Activated effector memory CD4-positive, alpha-beta T cell treated with Interleukin-2 at 50 U/mL for 16 hours (primary cell): Measurements from ENCODE around the gene EPO.
"Not testable (repeated sequence)": the region's sequence is repeated elsewhere in the genome, so short reads cannot be mapped to it uniquely, and the experiment has no call there.

Experiments used
- DNase-seq: peaks from one replicate; pipeline ENCODE4 v3.0.0-alpha.2; 2020

The EPO gene

DNA sequence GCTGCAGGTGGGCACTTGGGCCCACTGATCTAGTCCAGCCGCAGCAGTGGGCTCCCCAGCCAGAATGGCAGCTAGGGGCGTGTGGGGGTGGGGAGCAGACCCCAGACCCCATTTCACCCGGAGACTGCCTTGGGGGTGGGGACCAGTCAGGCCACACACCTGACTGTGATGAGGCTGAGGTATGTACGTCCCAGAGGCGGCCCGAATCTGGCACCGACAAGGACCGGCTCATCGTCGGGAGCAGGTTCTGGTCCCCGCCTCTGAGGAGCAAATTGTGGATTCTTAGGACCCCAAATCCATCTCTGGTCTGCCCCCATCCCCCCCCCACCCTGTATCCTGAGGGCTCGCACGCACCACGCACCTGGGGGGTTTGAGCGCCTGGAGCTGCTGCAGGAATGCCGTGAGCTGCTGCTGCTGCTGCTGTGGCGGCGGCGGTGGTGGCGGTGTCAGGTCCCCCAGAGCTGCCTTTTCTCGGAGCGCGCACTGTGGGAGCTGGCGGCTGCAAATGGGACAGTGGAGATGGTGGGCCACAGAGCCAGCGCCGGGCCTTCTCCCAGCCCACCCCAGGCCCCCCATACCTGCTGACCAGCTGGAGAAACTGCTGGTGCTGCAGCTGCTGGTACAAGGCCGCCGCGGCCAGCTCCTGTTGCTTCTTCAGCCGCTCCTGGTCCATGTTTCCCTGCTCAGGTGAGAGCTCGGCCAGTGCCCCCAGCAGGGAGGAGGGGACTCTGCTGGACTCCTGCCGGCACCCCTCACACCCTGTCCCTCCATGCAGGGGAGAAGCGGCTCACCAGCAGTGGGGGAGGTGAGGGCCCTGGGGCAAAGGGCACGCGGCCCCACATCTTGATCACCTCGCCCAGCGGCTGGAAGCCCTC lies 36.4 kb upstream of the EPO start:
- DNase-seq: no peak

GRCh38 chr7:100684534-100685042 lies 35.7 kb upstream of the EPO start:
- DNase-seq: no peak

GRCh38 chr7:100685049-100685605 lies 35.1 kb upstream of the EPO start:
- no peak for DNase-seq

GRCh38 chr7:100685631-100686145 lies 34.6 kb upstream of the EPO start:
- DNase-seq: no peak

DNA sequence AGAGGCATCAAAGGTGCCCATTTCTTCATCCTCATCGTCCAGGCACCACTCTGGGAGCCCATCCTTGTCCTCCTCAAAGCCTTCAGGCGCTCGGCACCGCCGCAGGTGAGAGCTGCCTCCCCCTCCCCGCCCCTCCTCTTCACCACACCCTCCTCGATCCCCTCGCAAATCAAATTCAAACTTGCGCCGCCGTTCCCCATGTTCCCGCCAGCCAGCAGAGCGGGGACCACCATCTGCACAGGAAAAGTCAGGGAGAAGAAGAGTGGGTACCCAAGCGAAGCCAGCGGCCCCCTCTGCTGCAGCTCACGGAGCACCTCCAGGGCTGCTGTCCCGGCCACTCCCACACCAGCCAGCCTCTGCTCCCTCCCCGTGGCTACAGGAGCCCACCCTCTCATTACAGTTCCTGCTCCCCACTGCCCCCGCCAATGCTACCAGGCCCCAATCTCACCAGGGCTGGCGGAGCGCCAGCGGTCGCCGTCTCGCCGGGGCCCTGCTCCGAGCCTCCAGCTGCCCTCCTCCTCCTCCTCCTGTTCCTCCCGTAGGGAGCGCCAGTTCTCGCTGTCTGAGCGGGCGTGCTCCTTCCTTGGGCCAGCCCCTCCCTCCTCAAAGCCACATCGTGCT lies 34.0 kb upstream of the EPO start:
- DNase-seq: no peak

- no peak for DNase-seq
These were observed 33.5 kb upstream of the EPO start for GRCh38 chr7:100686822-100687211.

DNA sequence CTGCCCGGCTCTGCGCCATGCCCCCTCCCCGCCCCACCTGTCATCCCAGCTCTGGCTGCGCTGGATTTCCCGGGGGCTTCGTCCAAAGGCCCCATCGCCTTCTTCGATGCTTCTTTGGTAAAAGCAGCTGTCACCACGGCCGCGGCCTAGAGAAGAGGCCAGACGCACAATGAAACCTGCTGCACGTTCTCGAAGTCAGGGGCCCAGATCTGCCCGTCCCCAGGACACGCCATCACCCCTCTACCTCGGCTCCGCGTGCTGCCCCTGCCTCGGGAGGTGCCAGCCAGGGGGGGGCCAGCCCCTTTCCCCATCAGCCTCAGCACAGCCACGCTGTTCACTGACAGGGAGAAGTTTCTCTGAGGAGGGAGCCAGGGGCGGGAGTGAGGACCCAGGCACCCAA lies 33.0 kb upstream of the EPO start:
- DNase-seq: no peak

- no peak for DNase-seq
These were observed 32.4 kb upstream of the EPO start for GRCh38 chr7:100687751-100688300.

DNA sequence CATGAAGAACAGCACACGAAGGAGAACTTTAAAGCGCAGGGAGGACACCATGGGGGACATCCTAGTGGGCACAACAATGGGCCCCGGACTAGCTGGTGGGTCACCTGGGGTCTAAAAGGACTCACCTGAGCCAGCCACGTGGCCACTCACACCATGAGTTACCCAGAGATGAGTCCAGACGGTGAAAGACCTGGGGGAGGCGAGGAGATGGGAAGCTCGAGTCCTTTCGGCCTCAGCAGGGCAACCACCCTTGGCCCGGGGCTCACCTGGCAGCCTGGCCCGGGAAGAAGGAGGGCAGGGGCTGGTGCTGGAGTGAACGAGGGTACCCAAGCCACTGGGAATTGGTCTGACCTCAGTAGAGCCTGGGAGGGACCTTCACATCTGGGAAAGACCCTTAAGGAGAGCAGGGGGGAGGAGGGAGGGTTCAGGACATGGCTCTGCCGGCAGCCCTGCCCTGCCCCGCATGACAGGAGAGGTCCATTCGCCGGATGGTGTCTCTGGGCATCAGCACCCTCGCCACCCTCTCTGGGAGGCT lies 31.9 kb upstream of the EPO start:
- no peak for DNase-seq

DNA sequence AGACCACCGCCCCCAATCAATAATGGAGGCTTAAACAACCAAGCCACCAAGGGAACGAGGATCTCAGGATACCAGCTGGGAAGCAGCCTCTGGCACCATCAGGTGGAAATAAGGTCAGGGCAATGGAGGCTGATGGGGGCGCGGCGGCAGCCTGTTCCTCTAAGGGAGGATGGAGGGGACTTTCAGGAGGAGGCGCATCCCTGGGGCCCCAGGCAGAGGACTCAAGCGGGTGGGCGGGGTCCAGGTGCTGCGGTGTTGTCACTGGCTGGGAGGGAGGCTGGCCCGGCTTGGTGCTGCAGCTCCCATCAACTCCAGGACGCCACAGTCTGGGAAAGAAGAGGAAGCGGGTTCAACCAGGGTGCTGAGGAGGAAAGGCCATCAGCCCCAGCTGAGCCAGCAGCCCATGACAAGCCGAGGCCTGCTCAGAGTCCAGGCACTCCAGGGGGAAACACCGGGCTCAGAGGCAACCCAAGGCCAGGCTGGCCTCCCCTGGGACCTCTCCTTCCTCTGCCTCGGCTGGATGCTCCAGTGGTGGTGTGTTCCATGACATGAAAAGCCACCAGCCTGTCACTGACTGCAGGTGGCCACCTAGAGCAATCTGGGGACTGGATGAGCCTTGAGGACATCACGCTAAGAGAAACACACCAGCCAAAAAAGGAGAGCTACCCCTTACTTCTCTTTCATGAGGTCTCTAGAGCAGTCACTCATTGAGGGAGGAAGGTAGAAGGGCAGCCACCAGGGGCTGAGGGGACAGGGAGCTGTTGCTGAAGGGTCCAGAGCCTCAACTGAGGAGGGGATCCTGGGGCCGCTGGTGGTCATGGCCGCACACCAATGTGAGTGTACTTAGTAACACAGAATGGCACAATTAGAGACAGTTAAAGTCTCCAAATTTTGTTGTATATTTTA lies 30.8 kb upstream of the EPO start:
- no peak for DNase-seq

DNA sequence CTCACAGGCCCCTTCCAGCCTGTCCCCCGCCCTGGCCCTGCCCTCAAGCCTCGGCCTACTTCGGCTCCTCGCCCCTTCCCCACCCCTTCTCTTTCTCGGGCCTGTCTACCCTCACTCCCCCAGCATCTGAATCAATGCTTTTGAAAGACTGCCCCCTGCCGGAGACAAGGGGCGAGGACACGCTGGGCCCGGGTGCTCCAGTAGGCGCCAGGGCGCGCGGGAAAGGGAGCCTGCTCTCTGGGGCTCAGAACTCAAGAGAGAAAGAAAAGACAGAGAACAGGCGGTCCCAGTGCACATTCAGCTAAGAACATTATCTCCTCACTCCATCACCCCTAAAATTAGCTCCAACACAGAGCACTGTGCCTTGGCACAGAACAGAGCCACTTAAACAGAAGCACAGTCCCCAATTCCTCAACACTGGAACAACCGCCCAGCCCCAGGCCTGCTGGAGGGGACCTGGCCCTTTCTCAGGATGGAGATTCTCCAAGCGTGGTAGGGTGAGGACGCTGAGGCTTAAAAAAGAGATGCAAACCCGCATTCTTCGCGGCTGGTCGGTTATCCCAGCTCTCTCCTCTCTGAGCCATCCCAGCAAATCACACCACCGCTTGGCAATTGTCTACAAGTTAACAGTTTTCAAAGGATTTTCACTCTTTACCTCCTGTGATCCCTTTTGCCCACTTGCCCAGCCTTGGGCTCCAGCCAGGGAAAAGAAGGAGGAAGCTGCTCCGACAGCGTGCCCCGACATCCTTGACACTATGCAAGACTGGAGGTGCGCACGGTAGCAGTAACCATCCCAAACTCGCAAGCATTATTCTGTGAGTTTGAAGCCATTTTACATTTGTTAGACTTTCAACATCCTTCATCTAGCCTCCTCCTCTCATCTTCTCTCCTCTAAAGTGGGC lies 28.3 kb upstream of the EPO start:
- DNase-seq: peak; percentile 68

DNA sequence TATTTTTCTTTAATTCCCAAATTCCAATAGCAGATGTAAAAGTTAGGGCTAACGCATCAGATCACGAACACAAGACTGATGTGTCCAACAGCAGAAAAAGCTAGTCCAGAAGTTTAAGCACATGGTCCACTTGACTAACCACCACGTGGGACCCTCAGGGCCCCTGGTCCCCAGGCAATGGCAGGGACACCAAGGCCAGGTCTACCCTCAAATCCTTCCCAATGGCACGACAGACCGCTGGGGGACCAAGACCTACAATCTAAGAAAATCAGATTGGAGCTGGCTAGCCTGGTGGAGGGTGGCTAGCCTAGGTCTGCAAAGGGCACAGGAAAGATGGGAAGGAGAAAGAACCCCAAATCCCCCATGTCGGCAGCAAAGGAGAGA lies 27.7 kb upstream of the EPO start:
- DNase-seq: no peak

- DNase-seq: no peak
These were observed 26.8 kb upstream of the EPO start for GRCh38 chr7:100693312-100694097.

GRCh38 chr7:100694098-100694745 lies 26.0 kb upstream of the EPO start, which contains the start of gene GIGYF1:
TSS of gene GIGYF1 (minus strand) at chr7:100694250. CDS start at chr7:100688238, 6,012 bp downstream.
- DNase-seq: peak; percentile 62

DNA sequence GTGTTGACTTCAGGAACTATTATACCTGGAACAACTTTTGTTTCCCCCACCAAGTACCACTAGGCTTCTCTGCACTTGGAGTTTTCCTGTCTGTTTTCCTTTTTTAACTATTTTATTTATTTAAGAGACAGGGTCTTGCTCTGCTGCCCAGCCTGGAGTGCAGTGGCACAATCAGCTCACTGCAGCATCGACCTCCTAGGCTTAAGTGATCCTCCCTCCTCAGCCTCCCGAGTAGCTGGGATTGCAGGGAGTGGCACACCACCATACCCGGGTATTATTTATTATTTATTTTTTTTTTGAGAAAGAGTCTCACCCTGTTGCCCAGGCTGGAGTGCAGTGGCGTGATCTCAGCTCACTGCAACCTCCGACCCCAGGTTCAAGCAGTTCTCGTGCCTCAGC lies 24.1 kb upstream of the EPO start:
- no peak for DNase-seq

DNA sequence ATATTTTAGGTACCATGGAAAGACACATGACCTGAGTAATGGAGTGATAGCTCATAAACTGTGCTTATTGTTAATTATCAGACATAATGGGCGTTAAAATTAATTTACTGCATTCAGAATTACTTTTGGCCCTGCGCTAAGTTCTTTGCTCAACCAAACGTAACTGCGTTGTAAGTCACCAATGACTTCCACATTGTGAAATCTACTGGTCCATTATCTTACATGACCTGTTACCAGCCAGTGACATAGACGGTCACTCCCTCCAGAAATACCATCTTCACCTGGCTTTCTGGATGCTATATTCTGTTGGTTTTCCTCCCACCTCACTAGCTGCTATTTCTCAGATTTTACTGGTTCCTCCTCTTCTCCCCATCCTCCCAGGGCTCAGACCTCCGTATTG lies 21.2 kb upstream of the EPO start:
- no peak for DNase-seq

DNA sequence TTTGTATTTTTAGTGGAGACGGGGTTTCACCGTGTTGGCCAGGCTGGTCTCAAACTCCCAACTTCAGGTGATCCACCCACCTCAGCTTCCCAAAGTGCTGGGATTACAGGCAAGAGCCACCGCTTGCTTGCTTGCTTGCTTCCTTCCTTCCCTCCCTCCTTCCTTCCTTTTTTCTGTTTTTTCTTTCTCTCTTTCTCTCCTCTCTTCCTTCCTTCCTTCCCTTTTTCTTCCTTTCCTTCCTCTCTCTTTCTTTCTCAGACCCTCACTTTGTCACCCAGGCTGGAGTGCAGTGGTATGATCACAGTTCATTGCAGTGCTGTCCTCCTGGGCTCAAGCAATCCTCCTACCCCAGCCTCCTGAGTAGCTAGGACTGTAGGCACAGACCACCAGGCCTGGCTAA lies 19.2 kb upstream of the EPO start:
- not testable (repeated sequence) for DNase-seq

- peak; percentile 63 for DNase-seq
These were observed 14.9 kb upstream of the EPO start for GRCh38 chr7:100705320-100705752.
